GM19238 (cell line): ENCODE measurements around the gene TERF2IP.
A peak's percentile ranks its signal among the peaks of the same experiment; 100 is the strongest.

Experiments
- DNase-seq: peaks from one replicate; pipeline ENCODE4 v3.0.0; 2011; ENCODE audit warnings: low spot score; ENCODE audit not compliant: insufficient read length

TERF2IP gene, protein sequence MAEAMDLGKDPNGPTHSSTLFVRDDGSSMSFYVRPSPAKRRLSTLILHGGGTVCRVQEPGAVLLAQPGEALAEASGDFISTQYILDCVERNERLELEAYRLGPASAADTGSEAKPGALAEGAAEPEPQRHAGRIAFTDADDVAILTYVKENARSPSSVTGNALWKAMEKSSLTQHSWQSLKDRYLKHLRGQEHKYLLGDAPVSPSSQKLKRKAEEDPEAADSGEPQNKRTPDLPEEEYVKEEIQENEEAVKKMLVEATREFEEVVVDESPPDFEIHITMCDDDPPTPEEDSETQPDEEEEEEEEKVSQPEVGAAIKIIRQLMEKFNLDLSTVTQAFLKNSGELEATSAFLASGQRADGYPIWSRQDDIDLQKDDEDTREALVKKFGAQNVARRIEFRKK

DNA sequence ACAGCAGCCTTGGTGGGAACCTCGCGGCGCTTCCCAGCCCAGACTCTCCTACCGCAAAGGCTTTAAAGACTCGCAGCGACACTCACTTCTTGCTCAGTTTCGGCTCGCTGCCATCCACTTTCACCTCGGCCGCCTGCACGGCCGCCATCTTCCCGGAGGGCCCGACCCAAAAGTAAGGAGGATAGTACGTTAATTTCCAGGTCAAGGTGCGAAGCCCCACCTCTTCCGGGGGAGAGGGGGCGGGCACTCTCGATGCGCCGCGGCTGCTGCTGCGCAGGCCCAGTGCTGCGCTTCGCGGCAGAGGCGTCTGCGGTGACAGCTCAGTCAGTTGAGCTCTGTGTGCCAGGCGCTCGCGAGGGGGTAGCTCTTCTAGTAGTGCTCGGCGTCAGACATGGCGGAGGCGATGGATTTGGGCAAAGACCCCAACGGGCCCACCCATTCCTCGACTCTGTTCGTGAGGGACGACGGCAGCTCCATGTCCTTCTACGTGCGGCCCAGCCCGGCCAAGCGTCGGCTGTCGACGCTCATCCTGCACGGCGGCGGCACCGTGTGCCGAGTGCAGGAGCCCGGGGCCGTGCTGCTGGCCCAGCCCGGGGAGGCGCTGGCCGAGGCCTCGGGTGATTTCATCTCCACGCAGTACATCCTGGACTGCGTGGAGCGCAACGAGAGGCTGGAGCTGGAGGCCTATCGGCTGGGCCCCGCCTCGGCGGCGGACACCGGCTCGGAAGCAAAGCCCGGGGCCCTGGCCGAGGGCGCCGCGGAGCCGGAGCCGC is at the start of gene TERF2IP, which contains the start of gene KARS1:
Gene TERF2IP, plus strand, starts transcription at position 282 of the 773 bp plus-strand sequence. Its CDS starts 110 bp downstream, at position 392.
Gene KARS1, minus strand, starts transcription at position 174 of the 773 bp plus-strand sequence. Its CDS starts 26 bp downstream, at position 148.
- DNase-seq = peak; percentile 81

DNA sequence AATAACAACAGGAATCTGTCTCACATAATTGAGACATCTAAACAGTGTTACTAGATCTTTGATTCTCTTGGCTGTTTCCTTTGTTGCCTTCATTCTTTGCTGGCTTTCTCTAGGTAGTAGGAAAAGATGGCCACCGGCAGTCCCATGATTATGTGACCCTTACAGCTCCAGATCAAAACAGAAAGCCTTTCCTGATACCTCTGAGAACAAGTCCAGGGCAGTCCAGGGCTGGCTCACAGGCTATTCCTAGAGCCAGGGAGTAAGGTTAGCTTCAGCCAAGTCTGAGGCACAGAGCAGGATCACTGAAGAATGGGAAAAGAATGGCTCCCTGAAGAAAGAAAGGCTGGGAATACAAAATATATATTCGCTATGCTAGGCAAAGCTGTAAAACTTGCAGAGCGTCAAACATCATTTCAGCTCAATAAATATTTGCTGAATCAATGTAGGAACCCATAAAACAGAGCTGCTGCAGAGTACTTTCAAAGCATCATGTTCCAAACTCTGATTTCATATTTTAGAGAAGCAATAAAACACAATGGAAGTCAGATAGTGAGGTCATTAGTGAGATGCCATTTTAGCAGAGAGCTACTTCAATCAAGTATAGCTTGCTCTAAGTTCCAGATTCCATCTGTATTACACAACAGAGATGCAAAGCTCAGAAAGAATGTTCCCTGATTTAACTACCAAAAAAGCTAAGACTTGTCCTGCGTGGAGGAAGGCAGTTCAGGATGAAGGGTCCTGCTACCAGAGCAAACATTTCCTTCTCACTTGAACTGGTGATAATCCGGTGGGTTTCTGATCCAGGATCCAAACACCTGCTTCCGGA is 47.9 kb upstream of the TERF2IP start:
- DNase-seq = no peak

DNA sequence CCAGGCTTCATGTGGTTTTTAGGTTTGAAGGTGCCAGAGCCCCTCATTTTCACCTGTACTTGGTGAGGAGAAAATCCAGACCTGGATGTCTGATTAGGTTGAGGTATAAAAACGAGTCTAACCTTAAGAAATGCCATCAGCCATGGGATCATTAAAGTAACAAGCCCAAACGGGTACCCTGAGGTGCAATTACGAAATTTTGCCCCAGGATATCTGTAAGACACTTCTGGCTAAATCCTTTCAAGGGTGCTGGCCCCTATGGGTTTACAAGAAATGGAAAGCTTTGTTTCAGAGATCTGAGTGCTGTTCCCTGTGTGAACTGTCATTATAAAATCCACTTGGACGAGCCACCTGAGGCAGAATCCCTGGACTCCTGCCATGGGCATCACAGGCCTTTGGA is 44.3 kb upstream of the TERF2IP start:
- no peak for DNase-seq

DNA sequence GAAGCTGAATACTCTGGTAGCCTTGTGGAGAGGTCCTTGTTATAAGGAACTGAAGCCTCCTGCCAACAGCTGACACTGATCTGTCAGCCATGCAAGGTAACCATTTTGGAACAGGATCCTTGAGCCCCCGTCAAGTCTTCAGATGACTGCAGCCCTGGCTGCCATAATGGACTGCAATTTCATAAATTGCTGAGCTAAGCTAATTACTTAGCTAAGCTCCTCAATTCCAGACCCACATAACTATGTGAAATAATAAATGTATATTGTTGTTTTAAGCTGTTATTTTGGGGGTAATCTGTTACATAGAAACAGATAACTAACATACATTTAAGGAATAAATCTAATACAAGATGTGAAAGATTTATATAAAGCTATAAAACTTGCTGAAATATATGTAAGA is 41.1 kb upstream of the TERF2IP start:
- no peak for DNase-seq

DNA sequence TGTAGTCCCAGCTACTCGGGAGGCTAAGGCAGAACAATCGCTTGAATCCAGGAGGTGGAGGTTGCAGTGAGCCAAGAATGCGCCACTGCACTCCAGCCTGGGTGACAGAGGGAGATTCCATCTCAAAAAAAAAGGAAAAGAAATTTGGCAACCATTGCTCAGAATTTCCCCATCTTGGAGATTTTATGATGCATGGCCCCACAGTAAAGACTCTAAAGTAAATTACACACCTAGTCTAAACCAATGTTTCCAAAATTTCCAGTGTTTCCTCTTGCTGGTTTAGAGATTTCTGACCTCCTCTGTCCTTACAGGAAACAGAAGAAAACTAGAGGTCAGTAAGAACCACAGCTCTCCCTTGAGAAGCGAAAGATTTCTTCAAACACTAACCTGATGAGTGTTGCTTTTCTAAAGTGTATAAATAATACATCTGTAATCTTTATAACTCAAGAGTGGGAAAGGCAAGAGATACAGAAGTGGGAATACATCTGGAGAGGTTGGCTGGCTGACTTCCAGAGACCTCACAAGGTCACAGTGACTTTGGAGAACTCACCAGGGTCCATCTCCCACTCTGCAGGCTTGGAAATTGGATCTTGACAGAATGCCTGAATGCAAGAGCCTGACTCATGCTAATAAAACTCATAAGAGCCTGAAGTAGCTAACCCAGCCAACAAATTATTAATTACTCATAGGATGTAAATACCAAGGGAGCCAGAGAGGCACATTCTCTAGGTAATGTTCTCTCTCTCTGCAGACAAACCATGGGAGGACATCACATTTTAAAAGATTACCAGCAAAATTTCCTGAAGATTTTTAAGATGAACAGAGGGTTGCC is 33.3 kb upstream of the TERF2IP start:
- no peak for DNase-seq

DNA sequence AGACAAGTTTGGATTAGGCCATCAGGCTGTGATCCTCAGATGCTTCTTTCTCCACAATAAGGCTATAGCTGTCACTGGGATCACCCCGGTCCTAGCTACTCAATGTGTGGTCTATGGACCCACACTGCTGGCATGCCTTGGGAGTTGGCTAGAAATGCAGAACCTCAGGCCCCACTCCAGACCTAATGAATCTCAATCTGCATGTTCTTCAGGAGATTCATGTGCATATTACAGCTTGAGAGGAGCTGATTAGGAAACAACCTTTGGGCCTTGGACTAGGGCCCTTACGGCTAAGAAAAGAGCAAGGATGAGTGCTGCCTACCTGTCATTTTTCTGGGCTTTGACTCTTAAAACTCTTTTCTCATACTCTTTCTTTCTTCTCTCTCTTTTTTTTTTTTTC is 32.0 kb upstream of the TERF2IP start:
- no peak for DNase-seq

DNA sequence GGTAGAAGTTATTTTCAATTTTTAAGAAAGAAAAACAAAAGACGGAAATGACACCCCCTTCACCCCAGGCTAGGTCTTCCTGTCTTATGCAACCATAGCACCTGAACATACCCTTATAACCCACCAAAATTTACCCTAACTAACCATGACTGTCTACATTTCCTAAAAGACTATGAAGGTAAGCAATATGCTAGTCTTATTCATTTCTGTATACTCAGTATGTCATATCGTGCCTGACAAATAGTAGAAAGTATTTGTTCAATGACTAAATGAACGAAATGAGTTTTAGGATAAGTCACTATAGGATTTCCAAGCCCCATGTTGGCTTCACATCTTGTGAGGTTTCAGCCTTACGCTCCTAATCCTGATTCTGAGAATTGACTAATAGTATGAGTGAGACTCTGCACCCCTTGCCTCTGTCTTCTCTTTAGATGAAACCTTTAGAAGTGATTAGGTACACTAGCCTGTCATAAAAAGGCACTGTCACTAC is 31.0 kb upstream of the TERF2IP start:
- DNase-seq = no peak

DNA sequence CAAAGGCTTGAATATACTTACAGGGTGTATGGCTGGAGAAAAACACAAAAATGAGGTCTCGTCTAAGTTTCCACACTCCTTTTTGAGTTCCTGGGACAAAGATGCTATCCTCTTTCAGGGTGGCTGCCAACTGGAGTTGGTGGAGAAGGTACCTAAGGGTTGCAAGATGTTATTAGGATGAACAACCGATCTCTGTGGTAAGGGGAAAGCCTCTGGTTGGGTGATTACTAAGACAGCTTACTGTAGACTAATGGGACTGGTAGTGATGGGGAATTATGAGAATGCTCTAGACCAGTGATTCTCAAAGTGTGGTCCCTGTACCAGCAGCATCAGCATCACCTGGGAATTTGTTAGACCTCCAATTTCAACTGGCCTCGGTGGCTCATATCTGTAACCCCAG is 30.5 kb upstream of the TERF2IP start:
- no peak for DNase-seq

DNA sequence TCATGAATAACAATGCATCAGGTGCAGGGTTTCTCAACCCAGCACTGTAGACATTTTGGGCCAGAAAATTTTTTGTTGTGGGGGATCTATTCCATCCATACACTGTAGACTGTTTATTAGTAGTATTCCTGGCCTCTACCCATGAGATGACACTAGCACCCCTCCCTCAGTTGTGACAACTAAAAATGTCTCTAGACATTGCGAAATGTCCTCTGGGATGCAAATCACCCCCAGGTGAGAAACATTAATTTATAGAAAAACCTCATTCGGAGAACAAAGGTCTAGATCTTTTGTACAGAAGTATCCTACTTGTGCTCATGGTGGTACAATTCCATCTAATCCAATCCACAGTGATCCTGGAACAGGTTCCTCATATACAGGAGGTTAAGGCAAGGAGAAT is 28.8 kb upstream of the TERF2IP start:
- DNase-seq = no peak

DNA sequence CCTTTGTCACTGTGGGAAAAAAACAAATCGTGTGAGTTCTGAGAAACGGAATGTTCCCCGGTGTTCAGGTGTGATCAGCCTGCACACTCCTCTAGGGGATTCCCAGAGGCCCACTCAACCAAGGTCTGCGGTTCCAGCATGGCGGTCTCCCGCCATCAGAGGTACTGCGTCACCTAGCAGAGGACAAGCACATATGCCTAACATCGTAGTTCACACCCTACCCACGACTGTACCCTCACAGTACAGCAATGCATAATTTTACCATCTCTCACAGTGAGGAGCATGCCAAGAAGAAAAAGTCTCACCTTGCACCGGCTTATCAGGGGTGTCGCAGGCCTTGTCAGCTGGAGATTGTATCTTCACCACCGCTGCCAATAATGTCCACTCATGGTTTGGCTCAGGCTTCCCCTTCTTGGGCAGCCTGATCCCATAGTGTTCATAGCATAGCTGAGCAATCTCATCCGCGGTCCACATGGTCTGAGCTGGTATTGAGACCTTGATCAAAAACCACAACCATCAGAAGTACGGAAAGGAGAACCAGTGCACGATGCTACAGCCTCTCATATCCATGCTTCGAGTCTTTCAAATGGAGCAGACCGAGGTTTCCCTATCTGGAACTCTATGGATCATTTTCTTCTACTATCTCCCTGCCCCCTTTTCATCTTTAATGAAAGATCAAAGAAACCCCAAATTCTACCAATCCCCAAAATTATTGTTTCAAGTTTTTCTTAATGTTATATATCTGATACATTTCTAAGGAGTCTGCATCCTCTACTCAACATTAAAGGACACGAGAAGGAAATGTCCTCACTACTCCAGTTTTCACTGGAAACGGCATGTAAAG is 27.0 kb upstream of the TERF2IP start:
- no peak for DNase-seq

DNA sequence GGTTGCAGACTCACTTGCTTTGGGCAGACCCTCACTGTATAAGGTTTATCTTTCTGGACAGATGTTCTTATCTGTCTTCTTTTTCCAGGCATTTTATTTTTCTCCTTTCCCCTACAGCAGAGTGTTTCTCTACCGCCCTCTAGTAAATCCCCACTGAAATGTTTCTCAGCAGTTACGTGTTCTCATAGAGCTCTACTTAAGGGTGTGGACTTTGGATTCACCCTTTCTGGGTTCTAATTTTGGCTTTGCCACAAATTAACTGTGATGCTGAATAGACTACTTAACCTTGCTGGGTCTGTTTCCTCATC is 26.4 kb upstream of the TERF2IP start:
- no peak for DNase-seq

DNA sequence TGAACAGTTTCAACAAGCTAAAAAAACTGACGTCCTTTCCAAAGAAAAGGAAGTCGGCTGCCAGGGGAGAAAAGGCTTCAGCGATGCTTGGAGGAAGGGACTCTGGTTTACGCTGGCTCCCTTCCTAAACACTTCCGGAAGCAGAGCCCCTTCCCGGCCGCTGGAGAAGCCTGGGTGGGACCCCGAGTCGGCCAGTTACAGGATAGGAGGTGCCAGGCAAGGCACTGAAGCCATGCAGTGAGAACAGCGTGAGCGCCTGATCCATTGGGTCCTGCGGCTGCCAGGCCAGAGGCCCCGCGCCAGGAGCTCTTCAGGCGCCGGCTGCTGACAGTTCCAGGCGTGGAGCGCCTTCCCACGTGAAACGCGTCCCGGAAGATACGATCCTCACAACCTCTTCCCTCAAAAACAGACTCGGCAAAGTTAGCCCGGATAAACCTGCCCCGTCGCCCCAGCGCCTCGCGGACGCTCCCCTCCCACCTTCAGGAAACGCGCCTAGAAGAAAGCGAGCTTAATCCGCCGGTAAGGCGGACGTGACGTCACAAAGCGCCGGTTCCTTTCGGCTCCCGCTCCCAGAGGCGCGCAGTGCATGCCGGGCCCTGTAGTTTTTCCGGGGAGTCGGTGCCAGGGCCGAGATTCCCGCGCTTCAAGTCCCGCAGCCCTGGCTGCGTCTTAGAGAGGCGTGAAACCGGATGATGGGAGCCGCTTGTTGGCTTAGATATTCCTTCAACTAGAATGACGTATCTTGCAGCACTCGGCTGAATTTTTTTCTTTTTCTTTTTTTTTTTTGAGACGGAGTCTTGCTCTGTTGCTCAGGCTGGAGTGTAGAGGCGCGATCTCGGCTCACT is 24.6 kb upstream of the TERF2IP start, which contains the start of gene ADAT1:
Gene ADAT1, minus strand, starts transcription at position 521 of the 845 bp plus-strand sequence. CDS start 2,482 bp downstream, outside the sequence.
- DNase-seq = peak; percentile 88

DNA sequence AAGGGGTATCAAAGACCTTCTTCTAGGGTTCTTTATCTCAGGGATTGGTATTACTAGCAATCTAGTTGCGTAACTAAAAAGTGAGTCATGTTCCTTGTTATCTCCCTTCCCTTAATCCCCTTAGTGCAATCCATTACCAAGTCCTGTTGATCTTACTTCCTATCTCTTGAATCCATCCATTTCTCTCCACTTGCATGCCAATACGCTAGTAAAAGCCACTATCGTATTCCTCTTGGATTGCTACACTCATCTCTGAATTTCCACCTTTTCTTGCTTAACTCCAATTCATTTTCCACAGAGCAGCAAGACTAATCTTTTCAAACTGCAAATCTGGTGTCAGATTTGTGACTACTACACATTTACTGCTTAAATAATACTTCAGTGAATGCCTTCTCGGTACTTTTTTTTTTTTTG is 22.6 kb upstream of the TERF2IP start:
- DNase-seq = no peak

DNA sequence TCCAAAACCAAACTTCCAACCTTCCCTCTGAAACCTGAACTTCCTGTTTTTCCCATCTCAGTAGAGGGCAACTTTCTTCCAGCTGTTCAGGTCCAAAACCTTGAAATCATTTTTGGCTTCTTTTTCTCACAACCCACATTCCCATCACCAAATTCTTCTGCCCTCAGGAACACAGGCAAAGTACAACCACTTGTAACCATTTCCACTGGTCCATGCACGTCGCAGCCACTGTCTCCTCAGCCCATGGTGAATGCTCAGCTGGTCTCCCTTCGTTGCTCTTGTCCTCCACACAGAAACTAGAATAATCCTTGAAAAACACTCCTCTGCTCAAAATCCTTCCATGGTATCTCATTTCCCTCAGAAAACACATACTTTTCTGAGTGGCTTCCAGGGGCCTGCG is 20.8 kb upstream of the TERF2IP start:
- DNase-seq = no peak

DNA sequence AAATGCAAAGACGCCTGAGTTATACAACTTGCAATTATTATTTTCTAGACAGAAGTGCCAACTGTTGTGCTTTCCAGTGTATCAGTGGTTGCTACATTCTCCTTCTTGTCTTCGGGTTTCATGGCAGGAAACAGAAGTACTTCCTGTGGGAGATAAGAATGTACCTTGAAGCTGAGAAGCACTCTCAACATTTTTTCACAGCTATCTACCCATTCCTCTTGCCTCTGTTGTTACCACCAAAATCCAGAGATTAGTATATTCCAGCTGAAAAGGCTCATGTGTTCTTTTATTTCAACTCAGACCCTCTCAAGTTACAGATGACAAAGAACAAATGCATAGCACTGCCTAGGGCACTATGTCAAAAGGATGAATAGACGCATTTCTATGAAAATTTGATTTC is 19.7 kb upstream of the TERF2IP start:
- DNase-seq = no peak

DNA sequence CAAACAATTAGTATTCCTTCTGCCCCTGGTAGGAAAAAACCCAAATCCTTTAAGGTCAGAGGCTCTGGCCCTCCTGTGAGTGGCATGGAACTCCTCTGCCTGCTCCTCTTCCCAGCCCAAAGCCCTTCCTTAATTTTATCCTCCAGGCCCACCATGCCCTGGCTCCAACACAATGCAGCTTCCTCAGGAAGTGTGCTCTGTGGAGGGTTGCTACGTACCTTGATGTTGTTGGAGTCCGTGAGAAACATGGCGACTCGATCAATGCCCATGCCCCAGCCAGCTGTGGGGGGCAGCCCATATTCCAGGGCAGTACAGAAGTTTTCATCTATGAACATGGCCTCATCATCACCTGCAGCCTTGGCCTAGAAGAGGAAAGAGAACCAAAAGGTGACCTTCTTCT is 19.2 kb upstream of the TERF2IP start:
- DNase-seq = no peak

DNA sequence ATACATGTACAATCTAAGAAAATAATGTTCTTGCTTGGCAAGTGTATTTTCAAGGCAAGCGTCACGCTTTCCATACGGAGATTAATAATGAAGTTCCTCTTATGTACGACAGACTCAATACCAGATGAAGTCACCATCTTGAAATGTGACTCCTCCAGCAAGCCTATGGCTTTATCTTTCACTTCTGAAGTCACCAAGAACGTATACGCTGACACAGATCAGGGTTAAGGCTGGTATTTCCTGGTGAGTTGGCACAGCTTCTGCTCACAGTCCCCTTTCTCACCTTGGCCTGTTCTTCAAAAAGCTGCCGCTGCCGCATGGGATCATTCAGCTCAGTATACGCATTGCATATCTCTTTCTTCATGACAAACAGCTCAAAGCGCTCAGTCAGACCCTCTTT is 18.4 kb upstream of the TERF2IP start:
- no peak for DNase-seq

DNA sequence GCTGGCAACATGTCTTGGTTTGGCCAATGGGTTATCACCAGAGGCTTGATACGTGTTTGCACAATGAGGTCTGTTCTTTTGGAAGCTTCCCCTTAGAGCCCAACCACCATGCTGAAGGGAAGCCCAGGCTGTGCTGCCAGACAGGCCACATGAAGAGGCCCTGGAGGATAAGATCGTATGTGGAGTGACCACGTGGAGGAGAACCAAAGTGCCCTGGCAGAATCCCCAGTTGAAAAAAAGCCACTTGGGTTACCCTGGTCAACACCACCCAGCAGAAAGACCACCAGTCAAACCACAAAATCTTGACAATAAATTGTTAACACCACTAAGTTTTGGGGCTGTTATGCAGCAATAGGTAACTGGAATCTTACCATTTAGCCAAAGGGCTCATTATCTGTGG is 17.5 kb upstream of the TERF2IP start:
- no peak for DNase-seq

DNA sequence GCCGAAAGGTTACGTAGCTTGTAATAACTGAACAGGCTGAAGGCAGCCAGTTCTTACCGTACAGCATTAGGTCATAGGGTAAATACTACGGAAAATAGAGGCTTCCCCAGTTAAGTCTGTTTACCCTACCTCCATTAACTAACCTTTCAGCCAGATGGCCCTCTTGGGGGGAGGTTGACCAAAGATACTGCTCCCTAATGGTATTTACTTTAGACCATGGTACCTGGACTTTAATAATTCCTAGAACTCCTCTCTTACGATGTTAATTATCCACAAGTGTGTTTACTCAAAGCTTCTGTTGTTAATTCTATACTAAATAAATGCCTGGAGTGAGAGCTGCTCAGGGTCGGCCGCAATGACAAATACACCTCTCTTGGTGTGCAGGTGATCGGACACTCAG is 14.7 kb upstream of the TERF2IP start:
- DNase-seq = no peak
